Smooth muscle cell of the coronary artery (primary cell): Measurements from ENCODE around the gene CYFIP1. TPM values are rescaled to one million over a fixed set of nuclear protein-coding genes. Genes with fewer than 3 reads are reported as not detected.

Source experiments
- total RNA-seq: library from RNA; depleted of rRNA; stranded (reverse); fragments of >200 nt; gene quantifications from 2 replicates; pipeline ENCODE4 v1.2.3, GENCODE V29; 2014; ENCODE audit warnings: low replicate concordance

Gene CYFIP1
- 85.9 and 88.9 TPM in 2 replicates for total RNA-seq

GRCh38 chr15:22980189-22981050 lies at the start of gene CYFIP1:
Gene CYFIP1 (minus strand): TSS chr15:22980368. CDS start chr15:22947285, 33,083 bp downstream.

GRCh38 chr15:22838292-22839042 lies 141.7 kb downstream of the CYFIP1 start, which contains the start of gene NIPA2:
Gene NIPA2 (plus strand): TSS chr15:22838666. CDS start chr15:22851732, 13,066 bp downstream.

Other genes with a start within 250 kb of the CYFIP1 start
- 7.7 and 14.0 TPM in 2 replicates for gene NIPA1, start 193.7 kb downstream of the CYFIP1 start, total RNA-seq
- gene NIPA2, start 141.7 kb downstream of the CYFIP1 start, total RNA-seq, result 29.0 and 53.2 TPM in 2 replicates
- gene TUBGCP5, start 59.2 kb upstream of the CYFIP1 start, total RNA-seq, result 12.2 and 17.9 TPM in 2 replicates
- not detected in 2 replicates for gene GOLGA6L1, start 156.5 kb upstream of the CYFIP1 start, total RNA-seq